ENCODE data around the gene UIMC1. TPM values are rescaled to one million over a fixed set of nuclear protein-coding genes. Genes with fewer than 3 reads are reported as not detected.

The UIMC1 gene
- total RNA-seq, 1 experiment from 2014 or later, result 46.8 TPM

- H3K27me3 ChIP-seq (replicated peaks; ENCODE audit: insufficient read depth, low read depth, low read length, poor library complexity), result no peaks in the 10 kb centered on the region
- no peaks in the 10 kb centered on the region for H3K36me3 ChIP-seq (ENCODE audit: insufficient read depth, low read length, poor library complexity, severe bottlenecking)
- no TSS peak for BruUV-seq (replicated peaks)
- intact Hi-C loops (cut with micrococcal nuclease; ENCODE audit: unreplicated experiment), result no loop called here
- H3K4me3 ChIP-seq (ENCODE audit: low read depth, low read length, poor library complexity, severe bottlenecking), result peak overlapping the region; percentile 90
- peaks cover 20% of the 10 kb centered on the region for H3K4me1 ChIP-seq (ENCODE audit: insufficient read depth, low read length, poor library complexity, severe bottlenecking)
- peak; percentile 24 for DNase-seq (ENCODE audit: low spot score)
- CTCF ChIA-PET, result interaction anchor here (0.5 kb wide), 1 partner anchor 32 kb away, joined by 5 read pairs; no protein-coding TSS in a partner anchor
- POLR2A ChIA-PET (ENCODE audit: low non-redundant PET), result no interaction called here
- H3K9me3 ChIP-seq (ENCODE audit: low read depth, low read length, poor library complexity, severe bottlenecking), result no peaks in the 10 kb centered on the region
- TF ChIP-seq EZH2 (IDR thresholded peaks at IDR 0.05; ENCODE audit: borderline replicate concordance, low read depth, low read length, poor library complexity, severe bottlenecking) (no peak), CTCF (conservative IDR thresholded peaks at IDR 0.05; ENCODE audit: low read depth, low read length) (no peak)
- peak overlapping the region; percentile 84 for H3K27ac ChIP-seq (ENCODE audit: low read depth, low read length, poor library complexity, severe bottlenecking)
Measured at GRCh38 chr5:177023303-177023664, 16.7 kb upstream of the UIMC1 start.

- peak within 1 kb of the TSS; percentile 84 for H3K27ac ChIP-seq (ENCODE audit: low read depth, low read length, poor library complexity, severe bottlenecking)
- BruUV-seq (replicated peaks), result TSS peak; percentile 58
- POLR2A ChIA-PET (ENCODE audit: low non-redundant PET), result no interaction called here
Measured at GRCh38 chr5:177022386-177023302, 16.1 kb upstream of the UIMC1 start, which contains the start of gene ZNF346. Gene ZNF346 (plus strand): TSS chr5:177022696. CDS start chr5:177022739, 43 bp downstream.

GRCh38 chr5:177020033-177020432 lies 13.5 kb upstream of the UIMC1 start:
- no peak for DNase-seq (ENCODE audit: low spot score)
- intact Hi-C loops (cut with micrococcal nuclease; ENCODE audit: unreplicated experiment), result no loop called here
- Histone ChIP-seq H3K4me3 (ENCODE audit: low read depth, low read length, poor library complexity, severe bottlenecking) (no peak overlapping the region), H3K27me3 (replicated peaks; ENCODE audit: insufficient read depth, low read depth, low read length, poor library complexity) (no peaks in the 10 kb centered on the region), H3K36me3 (ENCODE audit: insufficient read depth, low read length, poor library complexity, severe bottlenecking) (no peaks in the 10 kb centered on the region), H3K9me3 (ENCODE audit: low read depth, low read length, poor library complexity, severe bottlenecking) (no peaks in the 10 kb centered on the region), H3K27ac (ENCODE audit: low read depth, low read length, poor library complexity, severe bottlenecking) (no peak overlapping the region), H3K4me1 (ENCODE audit: insufficient read depth, low read length, poor library complexity, severe bottlenecking) (peaks cover 13% of the 10 kb centered on the region)
- POLR2A ChIA-PET (ENCODE audit: low non-redundant PET), result no interaction called here
- TF ChIP-seq CTCF (conservative IDR thresholded peaks at IDR 0.05; ENCODE audit: low read depth, low read length) (no peak), EZH2 (IDR thresholded peaks at IDR 0.05; ENCODE audit: borderline replicate concordance, low read depth, low read length, poor library complexity, severe bottlenecking) (no peak)
- no TSS peak for BruUV-seq (replicated peaks)
- CTCF ChIA-PET, result no interaction called here

More at GRCh38 chr5:177022386-177023302, 16.1 kb upstream of the UIMC1 start, which contains the start of gene ZNF346:
- peak; percentile 40 for TF ChIP-seq CTCF (conservative IDR thresholded peaks at IDR 0.05; ENCODE audit: low read depth, low read length)
- TF ChIP-seq EZH2 (IDR thresholded peaks at IDR 0.05; ENCODE audit: borderline replicate concordance, low read depth, low read length, poor library complexity, severe bottlenecking), result no peak
- Histone ChIP-seq H3K4me3 (ENCODE audit: low read depth, low read length, poor library complexity, severe bottlenecking) (peak within 1 kb of the TSS; percentile 90), H3K4me1 (ENCODE audit: insufficient read depth, low read length, poor library complexity, severe bottlenecking) (peaks cover 20% of the 10 kb centered on the region), H3K36me3 (ENCODE audit: insufficient read depth, low read length, poor library complexity, severe bottlenecking) (no peaks in the 10 kb centered on the region), H3K9me3 (ENCODE audit: low read depth, low read length, poor library complexity, severe bottlenecking) (no peaks in the 10 kb centered on the region), H3K27me3 (replicated peaks; ENCODE audit: insufficient read depth, low read depth, low read length, poor library complexity) (no peaks in the 10 kb centered on the region)
- DNase-seq (ENCODE audit: low spot score), result peak; percentile 94
- intact Hi-C loops (cut with micrococcal nuclease; ENCODE audit: unreplicated experiment), result no loop called here
- CTCF ChIA-PET, result interaction anchor here (0.5 kb wide), 1 partner anchor 33 kb away, joined by 5 read pairs; no protein-coding TSS in a partner anchor

Data from A673 (cell line).